Measurements from ENCODE around the gene PAM16. TPM values are rescaled to one million over a fixed set of nuclear protein-coding genes. Genes with fewer than 3 reads are reported as not detected.

The PAM16 gene
- total and polyA plus RNA-seq, 2 of the 8 experiments (the other 6 are each of a cell fraction or from before 2014, with no cell fraction given) = 78.3 to 198 TPM

- no peak for TF ChIP-seq KDM4A (IDR thresholded peaks at IDR 0.05; ENCODE audit: low read depth, low read length, severe bottlenecking)
- TF ChIP-seq EP300 (IDR thresholded peaks at IDR 0.05; ENCODE audit: borderline replicate concordance in 1 of 2, low read depth in 2 of 2, low read length in 2 of 2) = no peak
- TF ChIP-seq TCF12 (IDR thresholded peaks at IDR 0.05; ENCODE audit: low read depth, low read length) = no peak
- no peak for TF ChIP-seq POLR2A (IDR thresholded peaks at IDR 0.05; ENCODE audit: control extremely low read depth in 1 of 2, low read depth in 2 of 2, low read length in 2 of 2)
- no peak for TF ChIP-seq POLR2AphosphoS5 (IDR thresholded peaks at IDR 0.05; ENCODE audit: low read depth, low read length)
- no peak for TF ChIP-seq MAFK (IDR thresholded peaks at IDR 0.05; ENCODE audit: low read depth, low read length)
Observed at GRCh38 chr16:4366016-4366415, 14.9 kb upstream of the PAM16 start (continued).
